A549 (cell line): Measurements from ENCODE around the gene TTC4.

Source experiments
- EP300 ChIP-seq, 2 experiments: fragments of >200 bp; sonication (Bioruptor Twin); formaldehyde crosslinking; IDR thresholded peaks; 2 replicates in 1 of 2; 3 replicates in 1 of 2; pipeline ENCODE4 v1.6.1; 2016 to 2017
- TF ChIP-seq, protein P1 (sequence below): IDR thresholded peaks from 2 replicates; pipeline ENCODE4 v1.6.1; 2012

DNA sequence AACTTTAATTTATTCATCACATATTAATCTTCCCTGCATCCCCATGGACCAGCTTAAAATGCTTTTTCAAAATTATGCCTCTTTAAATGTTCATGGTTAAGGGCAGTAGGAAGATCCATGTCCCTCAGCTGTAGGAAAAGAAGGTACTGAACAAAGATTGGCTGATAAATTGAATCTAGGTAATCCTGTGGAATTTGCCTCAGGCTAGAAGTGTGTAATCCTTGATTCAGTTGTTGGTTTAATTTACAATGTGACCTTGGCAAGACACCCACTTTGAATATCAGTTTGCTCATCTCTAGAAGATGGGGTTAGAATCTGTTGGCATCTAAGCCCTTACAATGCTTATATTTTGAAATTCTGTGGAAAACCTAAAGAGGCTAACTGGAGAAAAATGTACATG, 6.1 kb downstream of the TTC4 start:
- no peak for TF ChIP-seq EP300 (IDR thresholded peaks at IDR 0.05)
- TF ChIP-seq, protein P1, sequence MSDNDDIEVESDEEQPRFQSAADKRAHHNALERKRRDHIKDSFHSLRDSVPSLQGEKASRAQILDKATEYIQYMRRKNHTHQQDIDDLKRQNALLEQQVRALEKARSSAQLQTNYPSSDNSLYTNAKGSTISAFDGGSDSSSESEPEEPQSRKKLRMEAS: no peak
